NOMO-1 (cell line): Measurements from ENCODE around the gene ATF4.
"Not testable (repeated sequence)": the region's sequence is repeated elsewhere in the genome, so short reads cannot be mapped to it uniquely, and the experiment has no call there.

Experiments used
- DNase-seq, 2 experiments: peaks; one replicate each; lab custom pipeline; 2025; ENCODE audit not compliant: unreplicated experiment in 2 of 2; lab: John Stamatoyannopoulos, UW

Gene ATF4

DNA sequence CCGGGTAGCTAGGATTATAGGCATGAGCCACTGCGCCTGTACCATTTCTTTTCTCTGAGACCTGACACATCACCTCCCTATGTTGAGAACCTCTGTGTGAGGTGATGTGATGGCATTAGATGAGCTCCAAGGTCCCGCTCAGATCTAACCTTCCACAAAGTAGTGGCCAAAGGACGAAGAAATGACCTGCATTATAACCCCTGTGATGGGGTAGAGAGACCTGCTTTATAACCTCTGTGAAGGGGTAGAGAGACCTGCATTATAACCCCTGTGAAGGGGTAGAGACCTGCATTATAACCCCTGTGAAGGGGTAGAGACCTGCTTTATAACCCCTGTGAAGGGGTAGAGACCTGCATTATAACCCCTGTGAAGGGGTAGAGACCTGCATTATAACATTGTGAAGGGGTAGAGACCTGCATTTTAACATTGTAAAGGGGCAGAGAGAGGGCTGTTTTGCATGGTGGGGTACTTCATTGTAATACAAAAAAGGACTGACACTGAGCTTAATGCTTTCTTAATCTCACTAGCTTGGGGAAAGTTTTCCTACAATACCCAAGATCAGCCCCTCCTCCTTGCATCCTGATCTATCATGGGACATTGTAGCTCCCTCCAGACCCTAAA, 9.7 kb upstream of the ATF4 start:
- no peak for DNase-seq

GRCh38 chr22:39511226-39511625, 9.1 kb upstream of the ATF4 start:
- DNase-seq = no peak

GRCh38 chr22:39512026-39512425, 8.3 kb upstream of the ATF4 start:
- no peak for DNase-seq

DNA sequence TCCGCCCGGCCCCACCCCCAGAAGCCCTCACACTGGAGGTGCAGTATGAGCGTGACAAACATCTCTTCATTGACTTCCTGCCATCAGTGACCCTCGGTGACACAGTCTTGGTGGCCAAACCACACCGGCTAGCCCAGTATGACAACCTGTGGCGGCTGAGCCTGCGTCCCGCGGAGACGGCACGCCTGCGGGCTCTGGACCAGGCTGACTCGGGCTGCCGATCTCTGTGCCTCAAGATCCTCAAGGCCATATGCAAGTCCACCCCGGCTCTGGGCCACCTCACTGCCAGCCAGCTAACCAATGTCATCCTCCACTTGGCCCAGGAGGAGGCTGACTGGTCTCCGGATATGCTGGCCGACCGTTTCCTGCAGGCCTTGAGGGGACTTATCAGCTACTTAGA, 6.6 kb upstream of the ATF4 start:
- DNase-seq = no peak

GRCh38 chr22:39514373-39514973, 5.9 kb upstream of the ATF4 start:
- DNase-seq = peak; percentile 44 to 49

DNA sequence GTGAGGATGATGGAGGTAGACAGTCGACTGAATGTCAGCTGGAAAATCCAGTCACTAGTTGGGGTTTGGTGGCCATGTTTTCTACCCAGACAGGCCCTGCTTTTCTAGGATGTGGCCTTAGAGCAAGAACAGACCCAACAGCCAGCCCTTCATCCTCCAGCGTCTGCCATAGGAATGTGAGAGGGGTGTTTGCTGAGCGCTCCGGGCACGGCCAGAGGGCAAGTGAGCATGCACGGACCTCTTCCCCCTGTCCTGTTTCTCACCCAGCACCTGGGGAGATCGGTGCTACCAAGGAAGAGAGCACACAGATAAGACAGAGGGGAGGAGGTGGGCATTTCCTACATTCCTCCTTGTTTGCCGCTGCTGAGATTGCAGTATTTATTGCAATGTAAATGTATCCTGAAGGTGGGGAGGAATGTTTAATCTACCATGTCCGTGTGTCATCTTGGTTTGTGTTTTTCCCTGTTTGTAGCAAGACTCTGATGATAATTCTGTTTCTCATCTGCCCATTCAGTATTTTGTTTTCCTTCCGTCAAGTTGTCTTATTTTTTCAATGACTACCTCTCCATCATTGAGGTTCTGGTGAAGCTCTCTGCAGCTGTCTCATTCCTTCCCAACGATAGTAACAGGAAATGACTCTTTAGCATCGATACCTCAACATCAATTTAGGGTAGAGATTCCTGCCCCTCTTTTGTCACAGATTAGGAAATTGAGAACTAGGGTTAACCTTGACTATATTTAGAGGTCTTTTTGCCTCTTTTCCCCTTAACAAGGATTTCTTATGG, 4.9 kb upstream of the ATF4 start:
- DNase-seq = no peak

DNA sequence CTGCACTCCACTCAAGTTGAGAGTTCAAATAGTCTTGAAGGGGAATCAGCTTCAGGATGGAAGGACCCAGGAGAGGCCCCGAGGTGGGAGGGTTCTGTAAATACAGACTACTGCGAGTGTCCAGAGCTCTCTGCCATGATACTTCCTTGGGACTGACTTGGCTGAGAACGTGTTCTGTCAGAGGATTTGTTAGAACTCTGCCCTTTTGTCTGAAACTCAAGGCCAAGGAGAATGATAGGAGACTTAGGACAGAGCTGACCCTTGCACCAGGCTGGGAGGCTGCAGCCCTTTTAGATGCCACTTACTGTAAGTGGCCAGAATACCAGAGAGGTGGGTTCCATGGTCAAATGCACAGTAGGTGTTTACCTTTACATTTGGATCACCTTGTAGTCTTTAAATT, 2.9 kb upstream of the ATF4 start:
- DNase-seq = no peak

- DNase-seq = no peak
Measured at GRCh38 chr22:39518144-39518786, 2.1 kb upstream of the ATF4 start.

- DNase-seq = peak in 1 of 2 experiments; percentile 60
Measured at GRCh38 chr22:39518996-39519680, 1.2 kb upstream of the ATF4 start.

DNA sequence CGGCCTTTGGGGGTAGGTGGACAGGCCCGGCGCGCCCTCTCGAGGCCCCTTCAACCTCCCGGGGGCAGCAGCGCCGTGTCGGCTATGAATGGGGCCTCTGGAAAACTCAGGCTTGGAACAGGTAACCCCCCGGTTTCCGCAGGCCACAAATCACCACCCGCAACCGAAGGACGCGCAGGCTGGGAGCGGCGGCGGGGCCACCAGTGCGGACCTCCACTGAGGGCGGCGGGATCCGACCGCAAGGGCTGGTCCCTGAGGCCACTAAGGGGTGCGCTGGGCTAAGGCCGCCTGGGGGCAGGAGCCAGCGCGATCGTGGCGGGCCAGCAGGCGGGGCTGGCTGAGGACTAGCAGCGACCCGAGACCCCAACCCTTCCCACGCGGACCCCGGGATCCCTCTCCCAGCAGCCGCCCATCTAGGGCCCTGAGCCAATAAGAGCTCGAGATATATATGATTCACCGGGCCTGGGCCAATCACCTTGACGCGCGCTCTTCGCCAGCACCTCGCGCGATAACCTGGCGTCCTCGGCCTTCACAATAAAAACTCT, 609 bp upstream of the ATF4 start:
- DNase-seq = peak; percentile 98 to 99

- DNase-seq = peak in 1 of 2 experiments; percentile 61
Measured at GRCh38 chr22:39521106-39521885, 934 bp downstream of the ATF4 start.

- not testable (repeated sequence) for DNase-seq
Measured at GRCh38 chr22:39522091-39522490, 1.7 kb downstream of the ATF4 start.

DNA sequence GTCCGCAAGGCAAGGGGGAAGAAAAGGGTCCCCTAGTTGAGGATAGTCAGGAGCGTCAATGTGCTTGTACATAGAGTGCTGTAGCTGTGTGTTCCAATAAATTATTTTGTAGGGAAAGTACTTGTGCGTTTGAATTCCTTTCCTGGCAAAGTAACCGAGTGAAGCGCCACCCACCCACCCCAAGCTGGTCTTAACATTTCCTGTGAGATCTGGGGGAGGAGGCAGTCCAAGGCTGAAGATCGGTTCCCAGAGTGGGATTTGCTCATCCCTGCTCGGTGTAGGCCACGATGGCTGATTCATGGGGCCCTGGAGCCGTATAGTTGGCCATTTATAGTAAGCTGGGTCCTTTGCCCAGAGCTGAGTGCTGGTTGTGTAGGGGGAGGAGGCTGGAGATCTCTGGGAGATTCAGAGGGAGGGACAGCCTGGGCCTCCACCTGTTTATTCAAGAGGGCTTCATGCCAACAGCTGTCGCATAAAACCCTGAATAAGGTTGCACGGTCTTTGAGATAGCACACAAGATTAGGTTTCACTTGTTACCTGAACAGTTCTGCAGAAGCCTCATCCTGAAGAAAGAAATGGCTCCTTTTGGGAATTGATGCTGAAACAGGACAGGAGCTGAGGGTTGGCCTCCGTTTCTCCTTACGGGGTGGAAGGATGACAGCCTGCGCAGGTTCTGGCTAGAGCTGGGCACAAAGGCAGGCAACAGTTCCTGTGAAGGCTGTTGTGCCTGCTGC, 2.4 kb downstream of the ATF4 start:
- no peak for DNase-seq

DNA sequence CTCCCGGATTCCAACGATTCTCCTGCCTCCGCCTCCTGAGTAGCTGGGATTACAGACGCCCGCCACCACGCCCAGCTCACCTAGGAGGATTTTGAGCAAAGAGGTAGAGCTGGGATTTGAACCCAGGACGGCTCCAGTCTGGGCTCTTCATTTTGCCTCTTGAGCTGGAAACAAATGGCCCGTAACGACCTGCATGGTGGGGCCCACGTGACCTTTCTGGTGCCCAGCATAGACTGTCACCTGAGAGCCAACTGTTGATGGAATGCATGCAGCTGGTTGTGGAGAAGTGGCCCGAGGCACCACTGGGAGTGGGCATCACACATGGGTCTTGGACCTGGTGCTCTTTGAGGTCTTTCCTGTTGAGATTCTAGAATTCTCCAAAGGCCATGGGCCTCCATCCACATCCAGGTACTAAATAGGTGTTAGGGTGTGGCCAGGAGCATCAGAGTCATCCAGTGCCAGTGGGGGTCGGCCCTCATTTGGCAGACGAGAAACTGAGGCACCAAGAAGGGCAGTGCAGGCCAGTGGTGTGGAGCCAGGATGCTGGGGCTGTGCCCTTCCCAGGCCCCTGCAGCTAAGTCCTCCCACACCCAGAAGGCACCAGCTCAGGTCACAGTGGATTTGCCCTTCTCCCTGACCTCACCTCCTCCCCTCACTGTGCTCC, 3.9 kb downstream of the ATF4 start:
- no peak for DNase-seq

- DNase-seq = no peak
Measured at GRCh38 chr22:39524753-39525657, 4.6 kb downstream of the ATF4 start.

DNA sequence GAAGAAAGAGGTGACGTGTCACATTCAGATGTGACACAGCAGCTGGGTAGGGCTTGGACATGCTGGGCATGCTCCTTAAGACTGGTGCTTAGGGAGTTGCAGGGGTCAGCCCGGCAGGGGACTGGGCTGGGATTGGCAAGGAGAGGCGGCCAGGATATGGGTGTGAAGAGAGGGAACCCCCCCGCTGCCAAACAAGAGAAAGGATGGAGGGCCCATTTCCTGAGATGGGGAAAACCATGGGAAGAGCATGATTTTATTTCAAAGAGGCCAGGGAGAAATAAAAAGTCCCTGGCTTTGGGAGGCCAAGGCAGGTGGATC, 5.3 kb downstream of the ATF4 start:
- no peak for DNase-seq

- DNase-seq = peak in 1 of 2 experiments; percentile 42
Measured at GRCh38 chr22:39526736-39527171, 6.4 kb downstream of the ATF4 start.

- no peak for DNase-seq
Measured at GRCh38 chr22:39527481-39527961, 7.2 kb downstream of the ATF4 start.
